Spinal cord (tissue), 10 donors: ENCODE measurements around the gene PTPN20. TPM values are rescaled to one million over a fixed set of nuclear protein-coding genes. Genes with fewer than 3 reads are reported as not detected.

Source experiments
- DNase-seq, 6 donors: peaks; one replicate each; pipeline versions ENCODE4 v3.0.0 to v3.0.0-alpha.2; 2013 to 2015; ENCODE audit warnings: low spot score in 6 of 6, low read depth in 4 of 6
- H3K27ac ChIP-seq: one replicate; pipeline ENCODE4 v1.5.1; 2013; ENCODE audit warnings: low read depth, low read length, control low read depth
- H3K27me3 ChIP-seq: one replicate; pipeline ENCODE4 v1.6.1; 2013; ENCODE audit warnings: low read length; ENCODE audit not compliant: control insufficient read depth, insufficient read depth
- H3K36me3 ChIP-seq: one replicate; pipeline ENCODE4 v1.6.1; 2013; ENCODE audit warnings: low read length; ENCODE audit not compliant: control insufficient read depth, insufficient read depth
- H3K4me1 ChIP-seq: one replicate; pipeline ENCODE4 v1.6.1; 2013; ENCODE audit warnings: low read length; ENCODE audit not compliant: control insufficient read depth, insufficient read depth
- H3K4me3 ChIP-seq: one replicate; pipeline ENCODE4 v1.5.1; 2013; ENCODE audit warnings: low read depth, low read length, control low read depth
- H3K9me3 ChIP-seq: one replicate; pipeline ENCODE4 v1.6.1; 2013; ENCODE audit warnings: low read length; ENCODE audit not compliant: control insufficient read depth, insufficient read depth
- WGBS: methylation state at CpG from one replicate; pipeline ENCODE4 v1.1.5; 2013; ENCODE audit warnings: missing lambda C conversion rate; ENCODE audit not compliant: insufficient coverage; 5-methylcytosine and 5-hydroxymethylcytosine counted together
- polyA plus RNA-seq, 2 donors: library from polyadenylated mRNA; unstranded; fragments of 120-200 nt; gene quantifications; one replicate each; pipeline ENCODE4 v1.2.1, GENCODE V29; 2013; ENCODE audit not compliant: insufficient read length in 2 of 2
- total RNA-seq, 2 donors: library from RNA; depleted of rRNA in 1 of 2; stranded (reverse); fragments of 120-200 nt in 1 of 2; fragments of >200 nt in 1 of 2; gene quantifications; one replicate each; pipeline versions ENCODE4 v1.2.3 to v1.2.4, GENCODE V29; 2013 to 2014
- donor health status: healthy.

Gene PTPN20
- total and polyA plus RNA-seq, 4 donors, result 7.4 to 20.0 (median 12.2) TPM

- H3K4me3 ChIP-seq, result no peak overlapping the region
- WGBS, result no CpG with 5 or more reads among the region's 2 CpGs
- H3K4me1 ChIP-seq, result no peaks in the 10 kb centered on the region
- H3K27ac ChIP-seq, result no peak overlapping the region
- no peak for DNase-seq
- H3K9me3 ChIP-seq, result no peaks in the 10 kb centered on the region
- no peaks in the 10 kb centered on the region for H3K27me3 ChIP-seq
- H3K36me3 ChIP-seq, result no peaks in the 10 kb centered on the region
Measured at GRCh38 chr10:47018026-47018735, 107.0 kb downstream of the PTPN20 start.

DNA sequence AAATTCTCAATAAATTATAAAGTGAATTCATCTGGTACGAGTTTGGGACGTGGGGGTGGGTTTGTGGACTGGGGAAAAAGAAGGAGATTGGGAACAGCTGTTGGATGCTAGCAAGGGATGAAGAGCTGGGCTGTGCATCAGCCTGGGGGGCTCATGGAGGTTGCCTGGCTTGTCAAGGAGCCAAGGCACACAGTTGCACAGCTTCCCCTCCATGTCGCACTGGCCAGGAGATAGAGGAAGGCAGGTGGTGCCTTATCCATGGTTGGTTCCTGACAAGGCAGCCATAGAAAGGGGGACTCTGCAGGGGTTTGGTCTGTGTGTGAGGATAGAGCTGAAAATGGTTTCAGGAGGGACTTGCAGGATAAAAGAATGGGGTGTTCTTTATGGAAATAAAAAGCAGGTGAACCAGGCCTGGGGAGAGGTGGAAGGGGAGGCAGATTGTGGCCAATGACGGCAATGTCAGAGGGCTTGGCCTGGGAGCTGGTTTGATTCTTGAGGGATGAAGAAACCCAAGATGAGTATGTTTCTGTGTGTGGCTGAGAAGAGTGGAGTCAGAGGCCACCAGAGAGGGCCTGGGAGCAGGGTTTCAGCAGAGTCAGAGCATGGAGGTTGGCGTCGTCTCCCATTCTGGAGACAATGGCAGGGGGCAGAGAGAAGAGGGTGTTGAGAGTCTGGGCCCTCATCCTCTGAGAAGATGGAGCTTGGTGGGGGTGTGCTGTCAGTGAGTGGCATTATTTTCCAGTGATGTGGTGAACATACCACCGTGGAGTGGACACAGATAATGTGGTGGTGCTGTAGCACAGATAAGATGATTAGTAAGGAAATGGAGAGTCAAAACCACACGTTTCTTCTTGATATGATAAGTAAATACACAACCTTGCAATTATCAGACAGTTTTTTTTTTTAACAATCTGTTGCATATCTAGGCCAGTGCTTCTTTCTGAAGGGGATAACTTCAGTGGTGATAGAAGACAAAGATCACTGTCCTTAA lies 108.2 kb downstream of the PTPN20 start:
- WGBS, result 90% methylated on average over 6 of the region's 8 CpGs
- Histone ChIP-seq H3K36me3 (no peaks in the 10 kb centered on the region), H3K27ac (no peak overlapping the region), H3K4me3 (no peak overlapping the region), H3K27me3 (no peaks in the 10 kb centered on the region), H3K9me3 (no peaks in the 10 kb centered on the region), H3K4me1 (no peaks in the 10 kb centered on the region)
- DNase-seq, result no peak

DNA sequence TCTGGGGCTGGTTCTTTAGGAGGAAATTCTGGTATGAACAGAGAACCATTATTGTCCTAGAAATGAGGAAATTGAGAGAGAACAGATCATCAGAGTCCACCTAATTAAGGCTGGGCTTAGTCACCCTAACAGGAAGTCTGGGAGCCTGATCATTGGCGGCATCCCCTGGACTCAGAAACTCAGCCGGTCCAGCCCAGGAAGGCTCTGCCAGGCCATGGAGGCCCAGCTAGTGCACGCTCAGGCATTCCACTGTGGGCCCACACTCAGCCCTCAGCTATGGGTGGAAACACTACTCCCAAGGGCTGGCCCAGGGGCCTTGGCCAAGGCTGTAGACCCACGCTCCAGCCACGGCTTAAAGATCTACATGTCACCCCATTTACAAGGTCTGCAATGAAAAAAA lies 109.2 kb downstream of the PTPN20 start:
- WGBS, result 84% methylated on average over 3 of the region's 5 CpGs
- no peaks in the 10 kb centered on the region for H3K27me3 ChIP-seq
- no peak overlapping the region for H3K27ac ChIP-seq

DNA sequence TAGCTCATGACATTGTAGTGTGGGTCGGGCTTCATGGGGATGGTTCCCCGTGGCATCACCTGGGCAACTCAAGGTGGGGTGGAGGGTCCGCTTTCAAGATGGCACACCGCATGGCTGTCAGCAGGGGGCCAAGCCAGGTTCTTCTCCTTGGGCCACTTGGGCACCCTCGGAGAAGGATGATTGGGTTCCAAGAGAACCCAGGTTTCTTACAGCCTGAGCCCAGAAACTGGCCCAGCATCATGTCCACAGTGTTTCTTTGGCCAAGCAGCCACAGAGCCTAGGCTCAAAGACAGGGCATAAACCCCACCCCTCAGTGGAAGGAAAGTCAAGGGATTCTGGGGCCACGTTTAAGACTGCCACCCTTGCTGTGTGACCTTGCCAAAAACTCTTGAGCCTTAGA lies 110.6 kb downstream of the PTPN20 start:
- Histone ChIP-seq H3K4me1 (peaks cover 4% of the 10 kb centered on the region), H3K9me3 (no peaks in the 10 kb centered on the region), H3K27ac (no peak overlapping the region), H3K36me3 (no peaks in the 10 kb centered on the region), H3K27me3 (no peaks in the 10 kb centered on the region), H3K4me3 (no peak overlapping the region)
- no peak for DNase-seq
- WGBS, result 98% methylated on average over 6 of the region's 6 CpGs

More for the DNA sequence above, 109.2 kb downstream of the PTPN20 start:
- no peaks in the 10 kb centered on the region for H3K36me3 ChIP-seq
- H3K9me3 ChIP-seq, result no peaks in the 10 kb centered on the region
- DNase-seq, result no peak
- H3K4me3 ChIP-seq, result no peak overlapping the region
- H3K4me1 ChIP-seq, result peaks cover 4% of the 10 kb centered on the region

DNA sequence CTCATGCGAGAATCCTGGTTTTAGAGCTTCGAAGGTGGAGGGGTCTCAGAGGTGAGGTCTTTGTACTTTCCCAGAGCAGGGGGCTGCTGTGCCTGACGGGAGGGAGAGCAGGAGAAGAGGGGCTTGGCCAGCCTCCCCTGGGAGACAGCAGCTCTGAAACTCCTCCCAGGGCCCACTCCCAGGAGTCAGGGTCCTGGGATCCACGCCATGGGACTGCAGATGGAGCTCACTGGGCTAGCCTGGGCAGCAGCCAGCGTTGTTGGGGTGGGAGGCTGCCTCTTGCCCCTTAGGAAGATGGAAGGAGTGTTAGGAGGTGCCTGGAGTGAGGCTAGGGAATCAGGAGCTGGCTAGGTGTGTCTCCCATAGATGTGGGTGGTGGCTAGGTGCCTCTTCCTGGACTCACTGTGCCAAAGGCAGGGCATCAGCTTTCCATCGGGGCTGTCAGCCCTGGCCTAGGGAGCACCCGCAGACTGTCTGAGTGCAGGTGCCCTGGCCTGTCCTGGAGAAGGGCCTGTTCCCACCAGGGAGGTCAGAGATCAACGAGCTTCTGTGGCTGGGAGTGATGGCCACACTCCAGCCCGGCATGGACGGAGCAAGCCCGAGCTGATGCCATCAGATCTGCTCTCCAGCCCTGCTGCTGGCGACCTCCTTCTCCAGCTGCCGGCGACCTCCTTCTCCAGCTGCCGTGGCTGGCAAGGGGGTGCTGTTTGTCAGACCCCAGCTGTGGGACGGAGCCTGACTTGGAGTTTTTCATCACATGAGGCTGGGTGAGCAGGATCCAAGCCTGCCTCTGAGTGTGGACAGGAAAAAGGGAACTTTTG lies 111.3 kb downstream of the PTPN20 start:
- Histone ChIP-seq H3K4me1 (peaks cover 4% of the 10 kb centered on the region), H3K27ac (no peak overlapping the region), H3K36me3 (no peaks in the 10 kb centered on the region), H3K9me3 (no peaks in the 10 kb centered on the region), H3K27me3 (no peaks in the 10 kb centered on the region), H3K4me3 (no peak overlapping the region)
- DNase-seq, result no peak
- WGBS, result 84% methylated on average over 16 of the region's 16 CpGs

DNA sequence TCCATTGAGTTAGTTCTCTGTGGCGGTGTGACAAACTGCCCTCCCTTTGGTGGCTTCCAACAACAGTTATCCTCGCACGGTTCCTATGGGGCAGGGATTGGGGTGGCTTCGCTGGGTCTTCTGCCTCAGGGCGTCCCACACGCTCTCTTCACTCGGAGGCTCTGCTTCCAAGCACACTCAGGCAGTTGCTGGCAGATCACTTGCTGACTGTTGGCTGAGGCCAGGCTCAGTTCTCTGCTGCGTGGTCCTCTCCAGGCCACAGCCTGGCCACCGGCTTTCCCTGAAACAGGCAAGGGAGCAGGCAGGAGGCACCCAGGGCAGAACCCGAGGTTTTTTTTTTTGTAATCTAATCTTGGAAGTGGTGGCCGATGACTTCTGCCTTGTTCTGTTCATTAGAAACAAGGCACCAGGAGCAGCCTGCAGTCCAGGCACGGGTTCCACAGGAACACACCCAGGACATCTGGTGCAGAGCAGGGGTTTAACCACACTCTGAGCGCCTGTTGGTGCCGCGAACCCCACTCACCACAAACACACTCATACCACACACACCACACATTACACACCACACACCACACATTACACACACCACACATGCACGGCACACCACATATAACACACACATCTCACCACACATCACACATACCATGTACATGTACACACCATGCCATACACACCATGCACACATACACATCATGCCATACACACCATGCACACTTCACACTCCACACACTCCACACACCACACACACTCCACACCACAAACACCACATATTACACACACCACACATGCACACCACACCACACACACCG lies 112.2 kb downstream of the PTPN20 start:
- DNase-seq, result no peak
- H3K27ac ChIP-seq, result no peak overlapping the region
- no peaks in the 10 kb centered on the region for H3K36me3 ChIP-seq
- no peaks in the 10 kb centered on the region for H3K9me3 ChIP-seq
- 74% methylated on average over 16 of the region's 17 CpGs for WGBS
- peaks cover 4% of the 10 kb centered on the region for H3K4me1 ChIP-seq
- no peak overlapping the region for H3K4me3 ChIP-seq
- no peaks in the 10 kb centered on the region for H3K27me3 ChIP-seq

DNA sequence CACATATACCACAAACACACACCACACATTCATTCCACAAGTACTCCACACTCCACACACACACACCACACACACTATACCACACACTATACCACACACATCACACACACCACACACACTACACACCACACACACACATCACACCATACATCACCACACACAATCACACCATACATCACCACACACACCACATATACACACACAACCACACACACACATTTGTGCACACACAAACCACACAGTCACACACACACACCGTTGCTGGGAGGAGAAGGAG lies 112.8 kb downstream of the PTPN20 start:
- no CpG with 5 or more reads among the region's 1 CpG for WGBS
- H3K27ac ChIP-seq, result no peak overlapping the region
- H3K9me3 ChIP-seq, result no peaks in the 10 kb centered on the region
- peaks cover 4% of the 10 kb centered on the region for H3K4me1 ChIP-seq
- H3K36me3 ChIP-seq, result no peaks in the 10 kb centered on the region
- no peaks in the 10 kb centered on the region for H3K27me3 ChIP-seq
- DNase-seq, result no peak
- H3K4me3 ChIP-seq, result no peak overlapping the region

DNA sequence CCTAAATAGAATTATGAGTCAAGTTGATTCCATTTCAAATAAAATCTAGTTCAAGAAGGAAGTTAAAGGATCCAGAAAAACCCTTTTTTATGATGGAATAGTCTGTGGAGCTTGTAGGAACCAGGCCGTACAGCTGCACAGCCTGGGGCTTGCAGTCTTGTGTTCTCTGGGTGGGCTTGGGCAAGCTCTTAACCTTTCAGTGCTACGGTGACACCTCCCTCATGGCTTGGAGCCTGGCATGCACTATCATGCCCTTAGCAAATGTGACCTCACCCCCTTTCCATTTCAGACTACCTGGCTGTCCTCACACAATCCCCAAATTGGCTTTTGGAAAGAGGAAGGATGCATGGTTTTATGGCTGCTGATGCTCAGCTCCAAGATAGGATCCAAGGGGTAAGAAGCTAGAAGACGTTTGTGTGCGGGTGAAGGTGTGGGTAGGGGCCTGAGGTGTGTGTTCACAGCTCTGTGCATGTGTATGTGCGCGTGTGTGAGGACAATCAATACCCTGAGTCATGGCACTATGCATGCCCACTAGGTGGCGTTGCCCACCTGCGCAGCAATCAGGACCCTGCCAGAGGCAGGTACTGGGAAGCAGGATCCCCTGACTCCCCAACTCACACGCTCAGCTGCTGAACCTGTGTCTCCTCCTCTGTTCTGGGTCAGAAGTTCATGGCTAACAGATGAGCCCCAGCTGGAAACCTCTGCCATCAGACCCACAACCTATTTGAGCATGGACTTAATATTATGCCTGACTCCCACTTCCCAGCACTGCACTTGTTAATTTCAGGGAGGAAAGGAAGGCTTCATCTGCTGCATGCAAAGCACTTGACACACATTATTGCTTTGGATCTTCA lies 113.4 kb downstream of the PTPN20 start:
- Histone ChIP-seq H3K27ac (no peak overlapping the region), H3K36me3 (no peaks in the 10 kb centered on the region), H3K9me3 (no peaks in the 10 kb centered on the region), H3K4me3 (no peak overlapping the region), H3K27me3 (no peaks in the 10 kb centered on the region), H3K4me1 (peaks cover 4% of the 10 kb centered on the region)
- 27% methylated on average over 9 of the region's 9 CpGs for WGBS
- DNase-seq, result peak in 5 of 6 donors; percentile 33 to 89 (median 61)
